ENCODE data around the gene PLA2G2A.
"Not testable (repeated sequence)": the region's sequence is repeated elsewhere in the genome, so short reads cannot be mapped to it uniquely, and the experiment has no call there.

The PLA2G2A gene, protein sequence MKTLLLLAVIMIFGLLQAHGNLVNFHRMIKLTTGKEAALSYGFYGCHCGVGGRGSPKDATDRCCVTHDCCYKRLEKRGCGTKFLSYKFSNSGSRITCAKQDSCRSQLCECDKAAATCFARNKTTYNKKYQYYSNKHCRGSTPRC

GRCh38 chr1:19979494-19979977 lies at the start of gene PLA2G2A:
PLA2G2A (minus strand) TSS chr1:19979618; CDS start chr1:19978773, 845 bp downstream.
- no peak for DNase-seq (ENCODE audit: low spot score)

DNA sequence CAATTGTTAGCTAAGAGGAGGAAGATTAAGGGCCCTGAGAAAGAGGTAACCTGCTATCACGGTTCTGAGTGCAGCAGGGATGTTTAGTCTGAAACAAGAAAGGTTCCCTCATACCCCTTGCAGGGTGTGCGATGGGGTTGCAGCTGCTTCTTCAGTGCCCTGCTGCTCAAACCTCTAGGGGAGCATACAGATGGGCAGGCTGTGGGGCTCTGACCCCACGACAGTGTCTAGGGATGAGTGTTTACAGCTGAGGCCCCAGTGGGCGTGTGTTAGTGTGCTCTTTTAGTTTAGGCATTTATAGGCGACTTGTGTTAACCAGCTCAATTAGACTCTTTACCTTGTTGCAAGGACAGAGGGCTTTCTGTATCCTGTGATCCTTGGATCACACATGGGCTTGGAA lies 49.3 kb upstream of the PLA2G2A start:
- DNase-seq (ENCODE audit: low spot score): no peak

DNA sequence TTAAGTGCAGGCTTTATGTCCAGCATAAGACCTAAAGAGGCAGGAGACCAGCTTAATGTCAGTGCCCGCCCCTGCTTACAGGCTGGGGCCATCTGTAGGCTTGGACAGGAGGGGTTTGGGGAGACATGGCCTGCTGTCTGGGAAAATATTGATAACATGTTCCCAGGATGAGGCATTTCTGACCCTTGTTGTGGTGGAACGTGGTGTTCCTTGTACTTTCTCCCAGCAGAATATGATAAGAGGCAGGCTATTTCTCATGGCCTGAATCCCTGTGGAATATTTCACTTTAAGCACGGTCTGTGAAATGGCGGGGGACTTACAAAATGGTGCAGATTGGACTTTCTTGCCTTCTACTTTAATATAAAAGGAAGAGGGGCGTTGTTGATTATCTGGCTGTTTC lies 48.7 kb upstream of the PLA2G2A start:
- DNase-seq (ENCODE audit: low spot score): no peak

GRCh38 chr1:20017741-20018140 lies 38.3 kb upstream of the PLA2G2A start:
- DNase-seq (ENCODE audit: low spot score): no peak

GRCh38 chr1:20014153-20014552 lies 34.7 kb upstream of the PLA2G2A start:
- DNase-seq (ENCODE audit: low spot score): no peak

GRCh38 chr1:20010016-20010415 lies 30.6 kb upstream of the PLA2G2A start:
- no peak for DNase-seq (ENCODE audit: low spot score)

- DNase-seq (ENCODE audit: low spot score): no peak
These were observed 29.8 kb upstream of the PLA2G2A start for GRCh38 chr1:20009212-20009611.

DNA sequence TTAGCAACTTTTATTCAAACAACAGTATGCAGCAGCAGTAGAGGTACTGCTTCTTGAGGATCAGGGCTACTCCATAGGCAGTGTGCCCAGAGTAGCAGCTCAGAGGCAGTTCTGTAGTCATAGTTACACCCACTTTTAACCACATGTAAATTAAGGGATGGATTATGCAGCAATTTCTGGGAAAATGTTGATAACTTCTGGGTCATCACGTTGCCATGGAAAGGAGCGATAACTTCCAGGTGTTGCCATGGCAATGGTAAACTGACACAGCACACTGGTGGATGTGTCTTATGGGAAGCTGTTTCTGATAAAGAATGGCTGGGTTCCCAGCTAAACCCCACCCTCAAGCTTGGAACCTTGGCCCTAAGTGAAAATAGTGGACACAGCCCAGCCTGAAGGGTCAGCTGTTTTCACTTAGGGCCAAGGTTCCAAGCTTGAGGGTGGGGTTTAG lies 29.0 kb upstream of the PLA2G2A start:
- DNase-seq (ENCODE audit: low spot score): no peak

- DNase-seq (ENCODE audit: low spot score): not testable (repeated sequence)
These were observed 19.4 kb upstream of the PLA2G2A start for GRCh38 chr1:19998823-19999222.

DNA sequence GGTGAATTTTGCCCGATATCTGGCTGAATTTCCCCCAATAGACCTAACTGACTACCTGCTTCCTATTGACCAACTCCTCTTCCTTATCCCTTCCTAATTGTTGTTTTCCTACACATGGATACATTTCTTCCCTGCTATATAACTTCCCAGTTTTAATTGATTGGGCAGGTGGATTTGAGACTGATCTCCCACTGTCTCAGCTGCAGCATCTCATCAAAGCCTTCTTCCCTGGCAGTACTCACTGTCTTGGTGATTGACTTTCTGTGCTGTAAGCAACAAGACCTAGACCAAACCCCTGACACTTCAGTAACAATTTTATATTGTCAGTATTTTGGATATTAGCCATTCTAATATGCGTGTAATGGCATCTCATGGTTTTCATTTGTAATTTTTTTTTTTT lies 11.3 kb upstream of the PLA2G2A start:
- no peak for DNase-seq (ENCODE audit: low spot score)

DNA sequence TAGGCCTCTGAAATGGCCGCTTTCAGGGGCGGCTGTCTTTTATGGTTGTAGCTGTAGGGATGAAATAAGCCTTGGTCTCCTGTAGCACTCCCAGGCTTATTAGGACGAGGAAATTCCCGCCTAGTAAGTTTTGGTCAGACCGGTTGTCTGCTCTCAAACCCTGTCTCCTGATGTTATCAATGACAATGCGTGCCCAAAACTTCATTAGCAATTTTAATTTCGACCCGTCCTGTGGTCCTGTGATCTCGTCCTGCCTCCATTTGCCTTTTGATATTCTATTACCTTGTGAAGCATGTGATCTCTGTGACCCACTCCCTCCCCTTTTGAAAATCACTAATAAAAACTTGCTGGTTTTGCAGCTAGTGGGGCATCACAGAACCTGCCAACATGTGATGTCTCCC lies 10.8 kb upstream of the PLA2G2A start:
- DNase-seq (ENCODE audit: low spot score): not testable (repeated sequence)

GRCh38 chr1:19988267-19989006 lies 9.0 kb upstream of the PLA2G2A start:
- DNase-seq (ENCODE audit: low spot score): no peak

DNA sequence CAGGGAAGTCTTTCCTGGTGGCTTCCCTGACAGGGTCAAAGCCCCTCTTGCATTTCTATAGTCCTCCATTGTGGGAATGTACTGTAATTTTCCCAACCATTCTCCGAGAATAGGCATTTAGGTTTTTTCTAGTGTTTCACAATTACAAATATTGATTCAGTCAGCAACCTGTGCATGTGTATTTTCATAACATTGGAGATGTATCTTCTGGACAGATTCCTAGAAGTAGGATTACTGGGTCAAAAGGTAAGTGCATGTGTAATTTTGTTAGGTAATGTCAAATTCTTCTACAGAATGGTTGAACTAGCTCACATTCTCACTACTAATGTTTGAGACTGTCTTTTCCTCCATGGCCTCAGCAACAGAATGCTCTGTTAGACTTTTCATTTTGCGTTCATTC lies 8.3 kb upstream of the PLA2G2A start:
- no peak for DNase-seq (ENCODE audit: low spot score)

DNA sequence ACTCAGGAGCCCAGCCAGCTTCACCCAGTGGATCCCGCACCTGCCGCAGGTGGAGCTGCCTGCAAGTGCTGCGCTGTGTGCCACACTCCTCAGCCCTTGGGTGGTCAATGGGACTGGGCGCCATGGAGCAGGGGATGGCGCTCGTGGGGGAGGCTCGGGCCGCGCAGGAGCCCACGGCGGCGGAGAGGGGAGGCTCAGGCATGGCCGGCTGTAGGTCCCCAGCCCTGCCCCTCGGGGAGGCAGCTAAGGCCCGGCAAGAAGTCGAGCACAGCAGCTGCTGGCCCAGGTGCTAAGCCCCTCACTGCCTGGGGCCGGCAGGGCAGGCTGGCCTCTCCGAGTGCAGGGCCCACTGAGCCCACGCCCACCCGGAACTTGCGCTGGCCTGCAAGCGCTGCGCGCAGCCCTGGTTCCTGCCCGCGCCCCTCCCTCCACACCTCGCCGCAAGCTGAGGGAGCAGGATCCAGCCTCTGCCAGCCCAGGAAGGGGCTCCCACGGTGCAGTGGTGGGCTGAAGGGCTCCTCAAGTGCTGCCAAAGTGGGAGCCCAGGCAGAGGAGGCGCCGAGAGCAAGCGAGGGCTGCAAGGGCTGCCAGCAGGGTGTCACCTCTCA lies 5.1 kb upstream of the PLA2G2A start:
- DNase-seq (ENCODE audit: low spot score): not testable (repeated sequence)

DNA sequence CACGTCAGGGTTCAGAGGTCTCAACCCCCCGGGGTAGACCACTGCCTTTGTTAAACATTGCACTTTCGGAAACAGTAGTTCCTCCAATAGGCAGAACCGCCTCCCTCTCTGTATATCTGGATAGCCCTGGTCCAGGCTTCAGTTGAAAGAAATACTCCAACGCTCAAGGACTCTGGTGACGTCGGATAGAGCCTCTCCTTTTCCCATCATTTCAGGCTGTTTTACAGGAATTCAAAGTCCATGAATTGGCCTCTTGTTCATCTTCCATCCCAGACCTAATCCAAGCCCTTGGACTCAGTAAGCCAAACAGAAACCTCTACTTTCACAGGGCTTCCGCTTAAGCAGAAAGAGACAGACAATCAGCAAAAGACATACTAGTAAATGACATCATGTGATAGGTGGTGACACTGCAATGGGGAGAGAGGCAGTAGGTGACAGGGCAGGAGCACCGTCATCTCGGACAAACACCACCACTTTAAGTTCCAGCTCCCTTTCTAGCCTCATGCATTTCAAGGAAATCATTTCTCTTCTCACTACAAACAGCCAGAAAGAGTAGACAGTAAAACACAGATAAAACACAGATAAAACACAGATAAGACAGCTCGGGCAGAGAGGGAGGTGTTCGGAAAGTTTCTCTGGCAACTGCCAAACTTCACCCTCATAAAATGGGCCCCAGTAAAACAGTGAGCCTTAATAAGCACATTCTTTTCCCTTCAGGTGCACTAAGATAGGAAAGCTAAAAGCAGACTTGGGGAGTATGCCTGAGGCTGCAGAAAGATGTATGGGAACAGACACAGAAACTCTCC lies 2.3 kb upstream of the PLA2G2A start:
- DNase-seq (ENCODE audit: low spot score): no peak

- DNase-seq (ENCODE audit: low spot score): no peak
These were observed 1.7 kb upstream of the PLA2G2A start for GRCh38 chr1:19981170-19981506.

DNA sequence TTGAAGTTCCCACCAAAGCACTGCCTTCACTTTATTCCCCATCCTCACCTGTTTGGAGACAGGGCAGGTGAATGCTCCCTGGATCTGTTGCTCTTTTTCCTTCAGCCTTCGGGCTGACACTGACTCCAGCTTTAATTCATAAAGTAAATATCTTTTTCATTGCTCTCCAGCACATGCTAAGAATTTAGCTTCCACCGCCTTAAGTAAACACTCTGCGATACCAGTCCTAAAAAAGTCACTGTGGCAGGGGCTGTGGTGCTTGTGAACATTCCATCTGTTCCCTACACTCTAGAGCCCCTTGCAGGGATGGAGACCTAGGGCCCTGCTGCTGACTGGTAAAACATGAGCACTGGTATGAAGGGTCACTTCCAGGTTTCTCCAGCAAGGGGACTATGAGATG lies 896 bp upstream of the PLA2G2A start:
- DNase-seq (ENCODE audit: low spot score): no peak

GRCh38 chr1:19978143-19978542 lies 1.3 kb downstream of the PLA2G2A start:
- no peak for DNase-seq (ENCODE audit: low spot score)

GRCh38 chr1:19976317-19977003 lies 3.0 kb downstream of the PLA2G2A start:
- no peak for DNase-seq (ENCODE audit: low spot score)

GRCh38 chr1:19975423-19976193 lies 3.8 kb downstream of the PLA2G2A start:
- DNase-seq (ENCODE audit: low spot score): no peak

DNA sequence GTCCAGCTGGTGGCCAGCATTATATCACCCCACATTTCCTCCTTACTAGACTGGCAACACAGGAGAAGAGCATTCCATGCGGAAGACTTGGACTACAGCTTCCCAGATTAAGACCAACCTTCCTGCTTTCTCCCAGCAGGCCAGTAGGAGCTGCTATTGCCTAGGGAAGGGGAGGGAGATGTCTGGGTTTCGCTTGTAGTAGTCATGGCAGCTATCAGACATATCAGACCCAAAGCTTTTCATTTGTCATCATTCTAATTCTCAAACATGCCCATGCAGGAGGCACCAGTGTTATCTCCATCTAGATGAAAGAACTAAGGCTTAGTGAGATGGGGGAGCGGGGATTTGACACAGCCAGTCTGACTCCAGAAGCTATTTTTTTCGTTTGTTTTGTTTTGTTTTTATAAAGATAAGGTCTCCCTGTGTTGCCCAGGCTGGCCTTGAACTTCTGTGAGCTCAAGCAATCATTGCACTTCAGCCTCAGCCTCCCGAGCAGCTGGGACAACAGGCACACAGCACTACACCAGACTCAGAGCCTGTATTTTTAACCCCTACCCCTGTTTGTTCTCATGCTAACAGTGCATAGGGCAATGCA lies 4.5 kb downstream of the PLA2G2A start:
- no peak for DNase-seq (ENCODE audit: low spot score)
